Astrocyte of the cerebellum (primary cell): Measurements from ENCODE around the gene KCNB1.

Experiments
- DNase-seq: peaks from one replicate; pipeline ENCODE4 v3.0.0-alpha.2; 2011; ENCODE audit warnings: low read depth
- H3K4me3 ChIP-seq: 2 replicates; pipeline ENCODE4 v1.5.1; 2011; ENCODE audit warnings: mild to moderate bottlenecking, low read depth, low read length, moderate library complexity
- in situ Hi-C: cut with HindIII; loops from 2 replicates; pipeline ENCODE4 v1.10.0; 2017; ENCODE audit warnings: low sequenced_read_pairs
- TF ChIP-seq, protein P1 (sequence below): IDR thresholded peaks from 2 replicates; pipeline ENCODE4 v1.5.1; 2012; ENCODE audit warnings: low read length, low read depth, moderate library complexity, mild to moderate bottlenecking; ENCODE audit errors: missing control alignments

The KCNB1 gene

GRCh38 chr20:49375170-49375569 is 107.3 kb downstream of the KCNB1 start:
- H3K4me3 ChIP-seq: no peak overlapping the region
- TF ChIP-seq, protein P1, sequence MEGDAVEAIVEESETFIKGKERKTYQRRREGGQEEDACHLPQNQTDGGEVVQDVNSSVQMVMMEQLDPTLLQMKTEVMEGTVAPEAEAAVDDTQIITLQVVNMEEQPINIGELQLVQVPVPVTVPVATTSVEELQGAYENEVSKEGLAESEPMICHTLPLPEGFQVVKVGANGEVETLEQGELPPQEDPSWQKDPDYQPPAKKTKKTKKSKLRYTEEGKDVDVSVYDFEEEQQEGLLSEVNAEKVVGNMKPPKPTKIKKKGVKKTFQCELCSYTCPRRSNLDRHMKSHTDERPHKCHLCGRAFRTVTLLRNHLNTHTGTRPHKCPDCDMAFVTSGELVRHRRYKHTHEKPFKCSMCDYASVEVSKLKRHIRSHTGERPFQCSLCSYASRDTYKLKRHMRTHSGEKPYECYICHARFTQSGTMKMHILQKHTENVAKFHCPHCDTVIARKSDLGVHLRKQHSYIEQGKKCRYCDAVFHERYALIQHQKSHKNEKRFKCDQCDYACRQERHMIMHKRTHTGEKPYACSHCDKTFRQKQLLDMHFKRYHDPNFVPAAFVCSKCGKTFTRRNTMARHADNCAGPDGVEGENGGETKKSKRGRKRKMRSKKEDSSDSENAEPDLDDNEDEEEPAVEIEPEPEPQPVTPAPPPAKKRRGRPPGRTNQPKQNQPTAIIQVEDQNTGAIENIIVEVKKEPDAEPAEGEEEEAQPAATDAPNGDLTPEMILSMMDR: no peak
- in situ Hi-C loops: no loop called here
- no peak for DNase-seq

GRCh38 chr20:49372095-49372734 is 110.3 kb downstream of the KCNB1 start:
- in situ Hi-C loops: no loop called here
- TF ChIP-seq, protein P1: no peak
- no peak overlapping the region for H3K4me3 ChIP-seq
- no peak for DNase-seq

GRCh38 chr20:49368596-49368995 is 113.9 kb downstream of the KCNB1 start:
- no peak overlapping the region for H3K4me3 ChIP-seq
- TF ChIP-seq, protein P1: no peak
- in situ Hi-C loops: no loop called here
- DNase-seq: no peak

DNA sequence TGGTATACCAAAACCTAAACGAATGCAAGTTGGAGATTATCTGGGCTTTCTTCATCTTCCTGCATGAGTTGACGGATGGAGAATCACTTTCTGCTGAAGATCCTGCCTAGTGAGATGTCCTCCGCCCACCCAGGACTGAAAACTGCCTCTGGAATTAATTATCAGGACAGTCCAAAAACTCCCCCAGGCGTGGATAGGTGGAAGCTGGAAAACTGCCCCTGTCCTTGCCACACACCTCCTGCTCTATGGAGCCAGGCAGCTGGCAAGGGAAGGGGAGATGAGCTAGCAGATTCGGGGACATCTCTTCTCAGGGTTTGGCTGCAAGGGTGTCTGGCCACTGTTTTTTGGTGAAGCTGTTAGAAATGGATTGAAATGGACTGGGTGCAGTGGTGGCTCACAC is 115.4 kb downstream of the KCNB1 start:
- TF ChIP-seq, protein P1: no peak
- no peak for DNase-seq
- H3K4me3 ChIP-seq: no peak overlapping the region
- in situ Hi-C loops: no loop called here

- no peak overlapping the region for H3K4me3 ChIP-seq
- TF ChIP-seq, protein P1: no peak
- in situ Hi-C loops: no loop called here
- no peak for DNase-seq
These were observed 115.8 kb downstream of the KCNB1 start for GRCh38 chr20:49366687-49367086.

GRCh38 chr20:49361862-49362660 is 120.4 kb downstream of the KCNB1 start:
- TF ChIP-seq, protein P1: no peak
- in situ Hi-C loops: no loop called here
- DNase-seq: no peak
- no peak overlapping the region for H3K4me3 ChIP-seq
